ENCODE data around the gene CCDC88A.

DNA sequence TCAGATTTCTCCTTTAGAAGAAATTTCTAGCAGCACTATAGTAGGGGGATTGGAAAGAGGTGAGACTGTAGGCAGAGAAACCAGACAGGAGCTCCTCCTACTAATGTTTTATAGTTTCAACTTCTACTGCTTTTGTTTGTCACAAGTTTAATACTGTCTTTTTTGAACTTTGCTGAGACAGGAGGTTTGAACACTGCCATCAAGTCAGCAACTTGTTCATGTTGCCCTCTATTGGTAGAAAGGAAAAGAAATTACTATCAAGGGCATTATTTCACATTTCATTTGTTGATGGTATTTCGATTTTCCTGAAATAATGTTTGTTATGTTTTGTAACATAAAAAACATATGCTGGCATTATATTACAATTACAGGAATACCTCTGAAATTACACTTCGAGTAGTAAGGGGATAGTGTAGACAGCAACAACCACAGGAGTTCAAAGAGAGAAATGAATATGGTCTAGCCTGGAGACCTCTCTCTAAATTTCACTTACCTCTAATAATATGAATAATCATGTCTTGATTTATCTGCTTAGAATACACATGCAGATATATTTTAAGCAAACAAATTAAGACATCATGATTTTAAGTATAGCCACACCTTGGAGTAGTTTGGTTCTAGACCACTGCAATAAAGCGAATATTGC is 12.4 kb upstream of the CCDC88A start:
- TF ChIP-seq, protein P1, sequence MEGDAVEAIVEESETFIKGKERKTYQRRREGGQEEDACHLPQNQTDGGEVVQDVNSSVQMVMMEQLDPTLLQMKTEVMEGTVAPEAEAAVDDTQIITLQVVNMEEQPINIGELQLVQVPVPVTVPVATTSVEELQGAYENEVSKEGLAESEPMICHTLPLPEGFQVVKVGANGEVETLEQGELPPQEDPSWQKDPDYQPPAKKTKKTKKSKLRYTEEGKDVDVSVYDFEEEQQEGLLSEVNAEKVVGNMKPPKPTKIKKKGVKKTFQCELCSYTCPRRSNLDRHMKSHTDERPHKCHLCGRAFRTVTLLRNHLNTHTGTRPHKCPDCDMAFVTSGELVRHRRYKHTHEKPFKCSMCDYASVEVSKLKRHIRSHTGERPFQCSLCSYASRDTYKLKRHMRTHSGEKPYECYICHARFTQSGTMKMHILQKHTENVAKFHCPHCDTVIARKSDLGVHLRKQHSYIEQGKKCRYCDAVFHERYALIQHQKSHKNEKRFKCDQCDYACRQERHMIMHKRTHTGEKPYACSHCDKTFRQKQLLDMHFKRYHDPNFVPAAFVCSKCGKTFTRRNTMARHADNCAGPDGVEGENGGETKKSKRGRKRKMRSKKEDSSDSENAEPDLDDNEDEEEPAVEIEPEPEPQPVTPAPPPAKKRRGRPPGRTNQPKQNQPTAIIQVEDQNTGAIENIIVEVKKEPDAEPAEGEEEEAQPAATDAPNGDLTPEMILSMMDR (IDR thresholded peaks at IDR 0.05), result peak in 2 of 3 donors; percentile 43 to 65
- TF ChIP-seq POLR2AphosphoS5 (IDR thresholded peaks at IDR 0.05) (no peak), POLR2A (IDR thresholded peaks at IDR 0.05) (no peak)

Measured in breast epithelium (tissue), 3 donors.